OCI-LY7 (cell line): ENCODE measurements around the gene DRD1. TPM values are rescaled to one million over a fixed set of nuclear protein-coding genes. Genes with fewer than 3 reads are reported as not detected.

ENCODE experiments used
- BruUV-seq: library from RNA; stranded (reverse); fragments of 400-500 nt; replicated peaks from 2 replicates; lab custom pipeline; 2021; lab: Mats Ljungman, UMichigan
- CTCF ChIA-PET: fragments of 300-600 bp; sonication (Branson Sonifier 250); formaldehyde crosslinking; loops from one replicate; lab custom pipeline; 2022; ENCODE audit warnings: antibody characterized with exemption; ENCODE audit not compliant: unreplicated experiment; lab: Charles Lee
- POLR2A ChIA-PET: fragments of 300-600 bp; sonication (Branson Sonifier 250); formaldehyde crosslinking; loops from one replicate; lab custom pipeline; 2022; ENCODE audit warnings: antibody characterized with exemption; lab: Charles Lee
- DNase-seq: peaks from one replicate; pipeline ENCODE4 v3.0.0-alpha.2; 2015; ENCODE audit warnings: low spot score
- H2AFZ ChIP-seq: fragments of 200-600 bp; sonication (generic), shearing (Covaris generic); 2 replicates; pipeline ENCODE4 v1.6.1; 2014; ENCODE audit warnings: mild to moderate bottlenecking, antibody characterized with exemption, low read length, moderate library complexity
- H3K27ac ChIP-seq: fragments of 200-600 bp; sonication (generic); 2 replicates; pipeline ENCODE4 v1.5.1; 2014; ENCODE audit warnings: mixed run types, low read depth, mild to moderate bottlenecking, moderate library complexity, low read length, inconsistent platforms; ENCODE audit not compliant: poor library complexity, severe bottlenecking
- H3K36me3 ChIP-seq: fragments of 200-600 bp; sonication (generic); 2 replicates; pipeline ENCODE4 v1.6.1; 2014; ENCODE audit warnings: mild to moderate bottlenecking, antibody characterized with exemption, low read length, moderate library complexity, mixed read lengths; ENCODE audit not compliant: insufficient read depth
- H3K4me1 ChIP-seq: fragments of 200-600 bp; sonication (generic); 2 replicates; pipeline ENCODE4 v1.5.1; 2014; ENCODE audit warnings: mild to moderate bottlenecking, low read length; ENCODE audit not compliant: insufficient read depth, poor library complexity, severe bottlenecking
- H3K4me2 ChIP-seq: fragments of 200-600 bp; sonication (generic); 2 replicates; pipeline ENCODE4 v1.6.1; 2014; ENCODE audit warnings: mild to moderate bottlenecking, low read length
- H3K4me3 ChIP-seq: fragments of 200-600 bp; sonication (generic); 2 replicates; pipeline ENCODE4 v1.5.1; 2014; ENCODE audit warnings: mild to moderate bottlenecking, low read depth, low read length; ENCODE audit not compliant: poor library complexity, severe bottlenecking
- H3K79me2 ChIP-seq: fragments of 200-600 bp; sonication (generic); 2 replicates; pipeline ENCODE4 v1.6.1; 2016; ENCODE audit warnings: low read depth, mild to moderate bottlenecking, low read length, moderate library complexity, mixed read lengths; ENCODE audit not compliant: insufficient read depth
- H3K9me2 ChIP-seq: fragments of 200-600 bp; sonication (generic); 2 replicates; pipeline ENCODE4 v1.6.1; 2016; ENCODE audit warnings: mild to moderate bottlenecking, low read length, mixed read lengths; ENCODE audit not compliant: insufficient read depth
- H3K9me3 ChIP-seq: fragments of 200-600 bp; sonication (generic); 2 replicates; pipeline ENCODE4 v1.6.1; 2014; ENCODE audit warnings: mild to moderate bottlenecking, mixed run types, low read length, mixed read lengths
- H4K20me1 ChIP-seq: fragments of 200-600 bp; sonication (generic); 2 replicates; pipeline ENCODE4 v1.6.1; 2014; ENCODE audit warnings: mild to moderate bottlenecking, antibody characterized with exemption, low read length, moderate library complexity, mixed read lengths; ENCODE audit not compliant: insufficient read depth
- CTCF ChIP-seq: fragments of 200-600 bp; sonication (generic); conservative IDR thresholded peaks from 2 replicates; pipeline ENCODE4 v1.5.1; 2014; ENCODE audit warnings: mild to moderate bottlenecking, antibody characterized with exemption, low read length, moderate library complexity, mixed read lengths
- EZH2phosphoT487 ChIP-seq: fragments of 200-600 bp; sonication (generic); IDR thresholded peaks from 2 replicates; pipeline ENCODE4 v1.6.1; 2018; ENCODE audit warnings: low read depth, borderline replicate concordance, mild to moderate bottlenecking, mixed run types, antibody characterized with exemption, low read length, moderate library complexity, mixed read lengths
- intact Hi-C: fragments of 100-400 bp; cut with micrococcal nuclease; formaldehyde crosslinking; loops from one replicate; pipeline ENCODE4 v1.10.0; 2022; ENCODE audit not compliant: unreplicated experiment
- total RNA-seq, 2 experiments: library from RNA; depleted of rRNA in 1 of 2; stranded (reverse); fragments of >200 nt in 1 of 2; shearing (Covaris generic) in 1 of 2; gene quantifications; 2 replicates each; pipeline ENCODE4 v1.2.3, GENCODE V29; 2014 to 2022

DRD1 gene
- total RNA-seq, 2 experiments from 2014 or later = not detected

- intact Hi-C loops = no loop called here
- Histone ChIP-seq H3K4me3 (no peak overlapping the region), H4K20me1 (no peaks in the 10 kb centered on the region), H3K79me2 (no peaks in the 10 kb centered on the region), H3K36me3 (no peaks in the 10 kb centered on the region), H3K27ac (no peak overlapping the region), H2AFZ (no peak overlapping the region), H3K4me1 (no peaks in the 10 kb centered on the region), H3K4me2 (no peak overlapping the region), H3K9me2 (no peaks in the 10 kb centered on the region), H3K9me3 (no peaks in the 10 kb centered on the region)
- POLR2A ChIA-PET = no interaction called here
- DNase-seq = no peak
- no TSS peak for BruUV-seq
- TF ChIP-seq EZH2phosphoT487 (no peak), CTCF (no peak)
- CTCF ChIA-PET = no interaction called here
Observed at GRCh38 chr5:175471196-175471595, 27.2 kb upstream of the DRD1 start.

DNA sequence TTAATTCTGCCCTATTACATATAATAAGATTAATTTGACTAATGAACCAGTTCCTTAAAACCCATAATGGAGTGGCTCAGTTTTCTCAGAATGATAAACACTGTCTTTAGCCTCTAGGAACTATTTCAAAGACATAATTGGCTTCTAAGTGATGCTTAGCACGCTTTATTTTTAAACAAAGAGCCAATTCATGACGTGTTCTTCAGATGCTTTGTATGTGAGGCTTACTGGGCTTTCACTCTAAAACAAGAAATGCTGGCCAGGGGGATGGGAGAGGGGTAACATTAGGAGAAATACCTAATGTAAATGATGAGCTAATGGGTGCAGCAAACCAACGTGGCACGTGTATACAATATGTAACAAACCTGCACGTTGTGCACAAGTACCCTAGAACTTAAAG is 26.8 kb upstream of the DRD1 start:
- no peak overlapping the region for H3K4me3 ChIP-seq
- no peak overlapping the region for H3K4me2 ChIP-seq
- no peaks in the 10 kb centered on the region for H3K36me3 ChIP-seq
- no TSS peak for BruUV-seq
- POLR2A ChIA-PET = no interaction called here
- H3K27ac ChIP-seq = no peak overlapping the region
- H4K20me1 ChIP-seq = no peaks in the 10 kb centered on the region
- CTCF ChIA-PET = no interaction called here
- no peaks in the 10 kb centered on the region for H3K4me1 ChIP-seq
- intact Hi-C loops = no loop called here
- no peak for DNase-seq
- H3K79me2 ChIP-seq = no peaks in the 10 kb centered on the region
- H2AFZ ChIP-seq = no peak overlapping the region
- TF ChIP-seq EZH2phosphoT487 = no peak
- no peaks in the 10 kb centered on the region for H3K9me2 ChIP-seq
- no peaks in the 10 kb centered on the region for H3K9me3 ChIP-seq

DNA sequence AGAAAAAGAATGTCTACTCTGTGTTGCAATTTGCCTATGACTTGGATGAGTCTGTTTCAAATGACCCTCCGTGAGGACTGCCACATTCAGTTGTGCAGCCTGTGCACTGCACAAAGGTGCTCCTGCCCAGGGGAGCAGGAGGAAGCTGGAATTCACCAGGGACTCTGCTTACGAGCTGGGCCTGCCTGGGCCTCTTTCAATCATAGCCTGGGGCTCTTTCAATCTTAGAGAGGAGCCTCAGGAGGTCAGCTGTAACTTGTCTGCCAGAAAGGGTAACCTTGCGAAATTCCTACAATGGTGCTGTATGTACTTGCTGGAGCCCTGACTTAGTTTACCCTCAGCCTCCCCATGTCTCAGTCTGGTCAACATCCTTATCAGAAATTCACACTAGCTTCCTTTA is 25.9 kb upstream of the DRD1 start:
- no peaks in the 10 kb centered on the region for H3K36me3 ChIP-seq
- no peak overlapping the region for H3K4me3 ChIP-seq
- no peaks in the 10 kb centered on the region for H4K20me1 ChIP-seq
- TF ChIP-seq CTCF = no peak
- no peak for TF ChIP-seq EZH2phosphoT487
- H2AFZ ChIP-seq = no peak overlapping the region
- H3K79me2 ChIP-seq = no peaks in the 10 kb centered on the region
- ChIA-PET CTCF (no interaction called here), POLR2A (interaction anchor here (1.2 kb wide), 1 partner anchor 10 kb away, joined by 4 read pairs; no protein-coding TSS in a partner anchor)
- H3K4me1 ChIP-seq = no peaks in the 10 kb centered on the region
- H3K4me2 ChIP-seq = no peak overlapping the region
- intact Hi-C loops = no loop called here
- no peaks in the 10 kb centered on the region for H3K9me2 ChIP-seq
- H3K9me3 ChIP-seq = no peaks in the 10 kb centered on the region
- no TSS peak for BruUV-seq
- DNase-seq = no peak
- H3K27ac ChIP-seq = no peak overlapping the region
